NK-92 (cell line): ENCODE results near the gene TUBA1B.

Source experiments
- DNase-seq: peaks from one replicate; lab custom pipeline; 2025; ENCODE audit not compliant: unreplicated experiment; lab: John Stamatoyannopoulos, UW

The TUBA1B gene

GRCh38 chr12:49091056-49091835 lies 39.9 kb downstream of the TUBA1B start:
- DNase-seq: no peak

- DNase-seq: no peak
Measured at GRCh38 chr12:49089821-49090773, 41.1 kb downstream of the TUBA1B start.

GRCh38 chr12:49088932-49089330 lies 42.3 kb downstream of the TUBA1B start:
- DNase-seq: no peak

DNA sequence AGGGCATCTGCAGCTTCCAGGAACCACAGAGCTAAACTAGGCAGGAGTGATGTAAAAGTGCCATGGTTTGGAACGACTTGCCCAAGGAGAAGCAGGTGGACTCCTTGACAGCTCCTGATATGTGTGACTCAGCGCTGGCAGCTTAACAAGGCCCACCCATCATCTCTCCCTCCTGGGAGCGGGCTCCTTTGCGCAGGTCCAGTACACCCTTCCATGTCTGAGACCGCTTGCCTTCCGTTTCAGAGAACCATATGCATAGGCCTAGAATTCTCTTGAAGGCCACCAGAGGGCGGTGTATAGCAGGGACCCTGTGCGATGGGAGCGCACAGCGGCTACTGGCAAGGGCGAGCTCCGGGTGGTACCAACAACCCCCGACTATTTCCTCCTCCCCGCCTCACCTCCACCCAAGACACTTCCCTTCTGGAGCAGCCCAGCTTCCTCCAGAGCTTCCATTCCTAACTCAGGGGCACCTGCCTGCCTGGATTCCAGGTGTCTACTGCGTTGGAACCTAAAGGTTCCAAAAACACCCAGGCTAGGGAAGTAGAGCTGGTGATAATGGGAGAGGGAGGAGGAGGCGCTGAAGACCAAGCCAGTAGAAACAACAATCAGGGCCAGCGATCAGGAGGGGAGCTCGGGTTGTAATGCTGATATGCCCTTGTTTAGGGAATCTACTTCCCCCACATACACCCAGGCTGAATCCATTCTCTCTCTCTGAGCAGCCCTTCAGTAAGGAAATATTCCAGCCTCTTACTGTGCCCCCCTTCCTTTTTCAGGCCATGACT lies 42.9 kb downstream of the TUBA1B start:
- DNase-seq: no peak

DNA sequence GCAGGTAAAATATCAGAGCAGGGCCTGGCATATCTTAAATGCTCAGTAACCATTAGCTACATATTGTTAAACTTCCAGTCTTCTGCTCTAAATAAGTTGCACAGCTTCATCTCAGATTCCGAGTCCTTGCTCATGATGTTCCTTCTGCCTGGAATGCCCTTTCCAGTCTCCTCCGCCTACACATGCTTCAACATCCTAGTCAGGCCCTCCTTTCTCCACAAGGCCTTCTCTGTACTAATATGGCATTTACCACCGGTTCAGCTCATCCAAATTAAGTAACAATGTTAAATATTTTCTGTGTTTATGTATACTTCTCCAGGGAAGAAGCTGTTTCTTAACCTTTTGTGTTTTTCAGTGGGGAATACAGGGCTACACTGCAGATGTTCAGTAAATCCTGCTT lies 45.1 kb downstream of the TUBA1B start:
- no peak for DNase-seq

- DNase-seq: no peak
Measured at GRCh38 chr12:49084438-49084837, 46.8 kb downstream of the TUBA1B start.

DNA sequence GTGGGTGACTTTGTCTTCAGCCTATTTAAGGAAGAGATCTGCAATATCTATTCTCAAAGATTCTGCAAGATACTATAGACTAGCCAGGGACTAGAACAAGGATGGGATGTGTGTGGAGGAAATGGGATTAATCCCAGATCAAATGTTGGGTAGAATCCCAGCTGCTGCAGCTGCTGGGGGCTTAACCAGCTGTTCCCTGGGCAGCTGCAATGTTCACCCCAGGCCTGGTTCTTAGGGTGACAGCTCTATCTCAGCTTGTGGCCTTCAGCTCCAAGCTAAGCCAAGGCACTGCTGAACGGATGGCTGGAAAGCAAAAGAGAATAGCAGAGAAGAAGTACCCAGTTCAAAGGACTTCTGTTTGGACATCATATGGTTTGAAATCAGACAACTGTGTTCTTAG lies 51.4 kb downstream of the TUBA1B start:
- DNase-seq: no peak
